H1 (cell line): Measurements from ENCODE around the gene PLPP2. TPM values are rescaled to one million over a fixed set of nuclear protein-coding genes. Genes with fewer than 3 reads are reported as not detected.

Source experiments
- CTCF ChIA-PET: fragments of 300-600 bp; sonication (Branson Sonifier 250); formaldehyde crosslinking; loops from one replicate; lab custom pipeline; 2021; ENCODE audit not compliant: partially characterized antibody; lab: Charles Lee
- POLR2A ChIA-PET: fragments of 300-600 bp; sonication (Branson Sonifier 250); formaldehyde crosslinking; loops from one replicate; lab custom pipeline; 2021; ENCODE audit warnings: inconsistent platforms; ENCODE audit not compliant: partially characterized antibody; lab: Charles Lee
- DNase-seq, 2 experiments: peaks; one replicate each; pipeline versions ENCODE4 v3.0.0 to v3.0.0-alpha.2; 2010 to 2022; ENCODE audit warnings: low spot score in 2 of 2, low read depth in 1 of 2, mixed read lengths in 1 of 2
- FAIRE-seq: peaks from 2 replicates; lab custom pipeline; 2011; peaks lifted over from hg19 to GRCh38; lab: Jason Lieb, UNC
- H2AFZ ChIP-seq: 2 replicates; pipeline ENCODE4 v1.8.1; 2012; ENCODE audit warnings: low read length, inconsistent platforms
- H2AK5ac ChIP-seq: 2 replicates; pipeline ENCODE4 v1.6.1; 2013; ENCODE audit warnings: low read depth, low read length
- H2BK120ac ChIP-seq: replicated peaks from 2 replicates; pipeline ENCODE3; 2013; ENCODE audit warnings: low read depth, low read length, inconsistent platforms
- H2BK12ac ChIP-seq: 2 replicates; pipeline ENCODE4 v1.6.1; 2013; ENCODE audit warnings: low read depth, low read length
- H2BK15ac ChIP-seq: 2 replicates; pipeline ENCODE4 v1.6.1; 2013; ENCODE audit warnings: low read length
- H2BK20ac ChIP-seq: 2 replicates; pipeline ENCODE4 v1.6.1; 2013; ENCODE audit warnings: low read length
- H2BK5ac ChIP-seq: 2 replicates; pipeline ENCODE4 v1.6.1; 2013; ENCODE audit warnings: low read depth, low read length
- H3K14ac ChIP-seq: 2 replicates; pipeline ENCODE4 v1.6.1; 2013; ENCODE audit warnings: inconsistent platforms; ENCODE audit not compliant: insufficient read length
- H3K18ac ChIP-seq: 2 replicates; pipeline ENCODE4 v1.6.1; 2013; ENCODE audit warnings: low read length; ENCODE audit errors: extremely low read depth
- H3K23ac ChIP-seq: 2 replicates; pipeline ENCODE4 v1.6.1; 2013; ENCODE audit warnings: inconsistent platforms; ENCODE audit not compliant: insufficient read length
- H3K23me2 ChIP-seq: 2 replicates; pipeline ENCODE4 v1.6.1; 2013; ENCODE audit warnings: low read depth, low read length
- H3K27ac ChIP-seq: 2 replicates; pipeline ENCODE4 v1.6.1; 2011; ENCODE audit warnings: low read depth, low read length, inconsistent platforms
- H3K27me3 ChIP-seq, 4 experiments: replicated peaks in 1 of 4; 1 replicate in 1 of 4; 2 replicates in 3 of 4; pipeline versions ENCODE4 v1.6.1 to v1.8.1; 2011 to 2013; ENCODE audit warnings: low read length in 3 of 4, mild to moderate bottlenecking in 3 of 4, inconsistent platforms in 2 of 4, mixed read lengths in 2 of 4, moderate library complexity in 1 of 4; ENCODE audit not compliant: control insufficient read depth in 3 of 4, insufficient read depth in 3 of 4; ENCODE audit errors: extremely low read depth in 1 of 4
- H3K36me3 ChIP-seq, 4 experiments: 2 replicates each; pipeline versions ENCODE4 v1.6.1 to v1.8.1; 2011 to 2013; ENCODE audit warnings: mild to moderate bottlenecking in 4 of 4, low read length in 3 of 4, moderate library complexity in 2 of 4, control low read depth in 1 of 4, inconsistent platforms in 1 of 4; ENCODE audit not compliant: insufficient read depth in 4 of 4, control insufficient read depth in 2 of 4
- H3K4ac ChIP-seq: replicated peaks from 2 replicates; pipeline ENCODE3; 2013; ENCODE audit warnings: low read length, low read depth, mixed read lengths, inconsistent platforms; ENCODE audit not compliant: insufficient read length
- H3K4me1 ChIP-seq, 4 experiments: replicated peaks in 1 of 4; 1 replicate in 1 of 4; 2 replicates in 3 of 4; pipeline versions ENCODE4 v1.6.1 to v1.8.1; 2011 to 2013; ENCODE audit warnings: low read length in 3 of 4, inconsistent platforms in 2 of 4, mixed read lengths in 1 of 4; ENCODE audit not compliant: insufficient read depth in 4 of 4, control insufficient read depth in 3 of 4
- H3K4me2 ChIP-seq, 2 experiments: 2 replicates each; pipeline versions ENCODE4 v1.6.1 to v1.8.1; 2011 to 2013; ENCODE audit warnings: low read depth in 2 of 2, low read length in 2 of 2, control low read depth in 1 of 2, inconsistent platforms in 1 of 2, mild to moderate bottlenecking in 1 of 2; ENCODE audit not compliant: insufficient read depth in 1 of 2
- H3K4me3 ChIP-seq, 4 experiments: fragments of 200-600, 300-600 bp in 1 of 4; sonication (generic), shearing (Covaris generic), sonication (Bioruptor Twin) in 1 of 4; 2 replicates each; pipeline versions ENCODE4 v1.5.1 to v1.8.1; 2011 to 2016; ENCODE audit warnings: low read length in 4 of 4, low read depth in 3 of 4, control low read depth in 2 of 4, inconsistent platforms in 2 of 4, mild to moderate bottlenecking in 2 of 4, mixed read lengths in 1 of 4, moderate library complexity in 1 of 4; ENCODE audit not compliant: insufficient read depth in 2 of 4; ENCODE audit errors: extremely low read depth in 1 of 4
- H3K56ac ChIP-seq: replicated peaks from 2 replicates; pipeline ENCODE3; 2013; ENCODE audit warnings: low read depth, mild to moderate bottlenecking, mixed read lengths, low read length, inconsistent platforms; ENCODE audit not compliant: insufficient read length
- H3K79me1 ChIP-seq: 2 replicates; pipeline ENCODE4 v1.6.1; 2013; ENCODE audit warnings: low read depth, low read length, control low read depth
- H3K79me2 ChIP-seq, 2 experiments: 2 replicates each; pipeline versions ENCODE4 v1.6.1 to v1.8.1; 2012 to 2013; ENCODE audit warnings: low read length in 2 of 2, mild to moderate bottlenecking in 2 of 2, inconsistent platforms in 1 of 2; ENCODE audit not compliant: insufficient read depth in 2 of 2, control insufficient read depth in 1 of 2
- H3K9ac ChIP-seq, 4 experiments: replicated peaks in 1 of 4; 1 replicate in 1 of 4; 2 replicates in 3 of 4; pipeline versions ENCODE4 v1.6.1 to v1.8.1; 2011 to 2013; ENCODE audit warnings: low read depth in 3 of 4, low read length in 3 of 4, control low read depth in 2 of 4, mild to moderate bottlenecking in 2 of 4, moderate library complexity in 2 of 4, inconsistent platforms in 1 of 4; ENCODE audit errors: extremely low read depth in 1 of 4
- H3K9me3 ChIP-seq, 2 experiments: 2 replicates each; pipeline versions ENCODE4 v1.6.1 to v1.8.1; 2012 to 2013; ENCODE audit warnings: mild to moderate bottlenecking in 2 of 2, moderate library complexity in 2 of 2, control low read depth in 1 of 2, inconsistent platforms in 1 of 2, low read depth in 1 of 2, low read length in 1 of 2, mixed read lengths in 1 of 2; ENCODE audit not compliant: insufficient read depth in 2 of 2
- H4K20me1 ChIP-seq, 2 experiments: replicated peaks in 1 of 2; 2 replicates each; pipeline versions ENCODE3 to v1.8.1; 2011 to 2013; ENCODE audit warnings: inconsistent platforms in 2 of 2, low read length in 2 of 2, mild to moderate bottlenecking in 1 of 2; ENCODE audit not compliant: insufficient read depth in 2 of 2, control insufficient read depth in 1 of 2
- H4K5ac ChIP-seq: 2 replicates; pipeline ENCODE4 v1.6.1; 2013; ENCODE audit warnings: low read length, low read depth, mixed read lengths, inconsistent platforms; ENCODE audit not compliant: insufficient read length
- H4K8ac ChIP-seq: 2 replicates; pipeline ENCODE4 v1.8.0; 2013; ENCODE audit warnings: mild to moderate bottlenecking, moderate library complexity, low read length, inconsistent platforms; ENCODE audit not compliant: insufficient read depth; ENCODE audit errors: extremely low read depth
- H4K91ac ChIP-seq: replicated peaks from 2 replicates; pipeline ENCODE3; 2013; ENCODE audit warnings: low read length, mixed read lengths, inconsistent platforms; ENCODE audit not compliant: insufficient read length
- E2F6 ChIP-seq: IDR thresholded peaks from 2 replicates; pipeline ENCODE4 v1.6.1; 2012; ENCODE audit warnings: inconsistent platforms
- JUND ChIP-seq: IDR thresholded peaks from 2 replicates; pipeline ENCODE4 v1.6.1; 2011; ENCODE audit warnings: mild to moderate bottlenecking, improper control_type of control experiment, low read length
- KDM4A ChIP-seq: IDR thresholded peaks from one replicate; pipeline ENCODE4 v1.7.1; 2012; ENCODE audit warnings: low read depth, mild to moderate bottlenecking, moderate library complexity, low read length, inconsistent platforms; ENCODE audit not compliant: severe bottlenecking
- TAF1 ChIP-seq: IDR thresholded peaks from 2 replicates; pipeline ENCODE4 v1.6.1; 2011; ENCODE audit warnings: mild to moderate bottlenecking, low read depth, low read length
- WGBS, 2 experiments: shearing (Covaris generic) in 1 of 2; methylation state at CpG; one replicate each; pipeline versions ENCODE4 v1.1.6 to v1.1.7; 2013 to 2015; ENCODE audit warnings: low lambda C conversion rate in 2 of 2, mixed read lengths in 2 of 2, inconsistent platforms in 1 of 2, low coverage in 1 of 2, missing lambda C conversion rate in 1 of 2; ENCODE audit not compliant: insufficient replicate concordance in 2 of 2, insufficient coverage in 1 of 2, insufficient read length in 1 of 2; ENCODE audit errors: extremely low coverage in 1 of 2, missing lambda C conversion rate in 1 of 2; 5-methylcytosine and 5-hydroxymethylcytosine counted together
- polyA plus RNA-seq, 7 experiments: library from polyadenylated mRNA; depleted of rRNA in 3 of 7; stranded (reverse) in 5 of 7; unstranded in 2 of 7; fragments of >200 nt in 5 of 7; fragments of 200-250 nt in 2 of 7; gene quantifications; 1 replicate in 5 of 7; 2 replicates in 1 of 7; 4 replicates in 1 of 7; pipeline versions ENCODE4 v1.2.1 to v1.2.3, GENCODE V29; 2011 to 2013; ENCODE audit warnings: missing spikeins in 2 of 7, mixed read lengths in 2 of 7
- total RNA-seq: library from RNA; stranded (reverse); fragmentation: NEBNext Ultra II Directional; extraction: Animal tissue kit (Norgen Biotek cat#: 25700); gene quantifications from 2 replicates; pipeline ENCODE4 v1.2.1, GENCODE V29; 2021

Gene PLPP2
- total and polyA plus RNA-seq, 2 of the 8 experiments (the other 6 are each of a cell fraction or from before 2014, with no cell fraction given), result 101 to 195 TPM

DNA sequence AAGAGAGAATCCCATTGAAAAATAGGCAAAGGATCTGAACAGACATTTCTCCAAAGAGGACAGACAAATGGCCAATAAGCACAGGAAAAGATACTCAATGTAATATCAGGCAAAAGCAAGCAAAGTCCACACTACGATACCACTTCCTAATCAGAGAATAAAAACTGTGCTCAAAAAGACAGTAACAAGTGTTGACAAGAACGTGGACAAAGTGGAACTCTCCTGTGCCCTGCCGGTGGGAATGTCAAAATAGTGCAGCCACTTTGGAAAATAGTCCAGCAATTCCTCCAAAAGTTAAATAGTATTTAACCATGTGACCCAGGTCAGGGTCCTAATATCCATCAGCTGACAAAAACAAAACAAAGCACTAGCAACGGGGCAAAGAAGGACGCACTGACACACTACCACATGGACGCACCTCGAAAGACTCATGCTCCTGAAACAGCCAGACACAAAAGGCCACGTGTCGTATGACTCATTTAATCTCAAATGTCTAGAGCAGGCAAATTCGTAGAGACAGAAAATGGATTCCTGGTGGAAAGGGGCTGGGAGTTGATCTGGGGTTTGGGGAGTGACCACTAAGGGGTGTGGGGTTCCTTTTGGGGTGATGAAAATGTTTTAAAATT, 48.2 kb upstream of the PLPP2 start:
- Histone ChIP-seq H3K56ac (no peak overlapping the region), H3K9ac (no peak overlapping the region), H2AK5ac (no peak overlapping the region), H3K9me3 (no peaks in the 10 kb centered on the region), H2AFZ (no peak overlapping the region), H4K5ac (no peak overlapping the region), H3K79me1 (peaks cover 30% of the 10 kb centered on the region), H3K18ac (no peak overlapping the region), H2BK120ac (no peak overlapping the region), H3K27me3 (no peaks in the 10 kb centered on the region), H3K4me2 (no peak overlapping the region), H3K4me3 (no peak overlapping the region), H4K8ac (no peak overlapping the region), H3K36me3 (peaks cover 0 to 3% (median 2%) of the 10 kb centered on the region in 4 experiments; a peak in 3 of 8 replicates), H3K79me2 (peaks cover 73 to 94% of the 10 kb centered on the region in 2 experiments), H2BK12ac (no peak overlapping the region), H4K91ac (no peak overlapping the region), H3K14ac (no peak overlapping the region), H3K23ac (no peak overlapping the region), H2BK5ac (no peak overlapping the region), H3K4ac (no peak overlapping the region), H3K23me2 (peaks cover 5% of the 10 kb centered on the region; the same call in 1 of the 2 replicates), H4K20me1 (peaks cover 31 to 60% of the 10 kb centered on the region in 2 experiments), H2BK20ac (no peak overlapping the region), H3K4me1 (peaks cover 0 to 12% (median 5%) of the 10 kb centered on the region in 4 experiments; a peak in 6 of 7 replicates), H3K27ac (no peak overlapping the region), H2BK15ac (no peak overlapping the region)
- POLR2A ChIA-PET, result no interaction called here
- TF ChIP-seq E2F6 (no peak), KDM4A (no peak), TAF1 (no peak), JUND (no peak)
- WGBS, 2 experiments, result 82% methylated on average over 10 of the region's 10 CpGs; no CpG with 5 or more reads in 1 of the 2 experiments
- CTCF ChIA-PET, result interaction anchor here (0.9 kb wide), 1 partner anchor 11 kb away, joined by 3 read pairs; no protein-coding TSS in a partner anchor
- FAIRE-seq (no peak), DNase-seq (no peak)
